Testis (tissue), 3 donors: Measurements from ENCODE around the gene POLR1A. TPM values are rescaled to one million over a fixed set of nuclear protein-coding genes. Genes with fewer than 3 reads are reported as not detected.

Experiments used
- DNase-seq: peaks from one replicate; pipeline ENCODE4 v3.0.0-alpha.2; 2019
- H3K27ac ChIP-seq, 2 donors: fragments of 200-600 bp; sonication (generic); one replicate each; pipeline ENCODE4 v1.5.1; 2019
- H3K27me3 ChIP-seq: fragments of 200-600 bp; sonication (generic); one replicate; pipeline ENCODE4 v1.5.1; 2019
- H3K36me3 ChIP-seq: fragments of 200-600 bp; sonication (generic); one replicate; pipeline ENCODE4 v1.5.1; 2017; ENCODE audit warnings: low read depth; ENCODE audit errors: missing control alignments
- H3K4me1 ChIP-seq: fragments of 200-600 bp; sonication (generic); one replicate; pipeline ENCODE4 v1.5.1; 2019
- H3K4me3 ChIP-seq, 2 donors: fragments of 200-600 bp; sonication (generic); one replicate each; pipeline ENCODE4 v1.5.1; 2017 to 2019
- H3K9me3 ChIP-seq: fragments of 200-600 bp; sonication (generic); one replicate; pipeline ENCODE4 v1.5.1; 2017
- CTCF ChIP-seq, 3 experiments: fragments of 450-650 bp in 2 of 3; fragments of 200-600 bp in 1 of 3; sonication (generic) in 1 of 3; IDR thresholded peaks; one replicate each; pipeline ENCODE4 v1.5.1; 2016 to 2019; ENCODE audit warnings: antibody characterized with exemption in 3 of 3, mild to moderate bottlenecking in 2 of 3, moderate library complexity in 1 of 3
- POLR2A ChIP-seq: fragments of 450-650 bp; IDR thresholded peaks from one replicate; pipeline ENCODE4 v1.6.1; 2017; ENCODE audit warnings: antibody characterized with exemption, mild to moderate bottlenecking, moderate library complexity
- WGBS, 2 donors: methylation state at CpG; one replicate each; pipeline ENCODE4 v1.1.5; 2018; 5-methylcytosine and 5-hydroxymethylcytosine counted together
- intact Hi-C: fragments of 100-400 bp; cut with DNase I; formaldehyde crosslinking; loops from one replicate; pipeline ENCODE4 v1.15.1; 2023; ENCODE audit warnings: low total_unique reads
- polyA plus RNA-seq: library from polyadenylated mRNA; stranded (reverse); fragments of 350-450 nt; fragmentation: Illumina TruSeq; extraction: RNeasy Lipid Tissue Mini Kit (QIAGEN cat#74804); gene quantifications from one replicate; pipeline ENCODE4 v1.2.3, GENCODE V29; 2014; ENCODE audit warnings: low read depth, low replicate concordance; ENCODE audit not compliant: insufficient read depth
- total RNA-seq, 2 donors: library from RNA; depleted of rRNA; stranded (reverse); fragments of >200 nt; gene quantifications; one replicate each; pipeline ENCODE4 v1.2.3, GENCODE V29; 2016

The POLR1A gene
- total and polyA plus RNA-seq, 3 donors from 2014 or later: 20.0 to 28.7 (median 28.1) TPM

- no peak for DNase-seq
- Histone ChIP-seq H3K4me3 (no peak overlapping the region), H3K27me3 (no peaks in the 10 kb centered on the region), H3K27ac (no peak overlapping the region), H3K4me1 (peaks cover 4% of the 10 kb centered on the region), H3K9me3 (no peaks in the 10 kb centered on the region), H3K36me3 (no peaks in the 10 kb centered on the region)
- intact Hi-C loops: no loop called here
- 67 to 85% methylated on average over 6 of the region's 6 CpGs for WGBS, 2 donors
- no peak for TF ChIP-seq CTCF (IDR thresholded peaks at IDR 0.05)
- TF ChIP-seq POLR2A: no peak
Measured at GRCh38 chr2:85987266-85988174, 118.2 kb downstream of the POLR1A start.

DNA sequence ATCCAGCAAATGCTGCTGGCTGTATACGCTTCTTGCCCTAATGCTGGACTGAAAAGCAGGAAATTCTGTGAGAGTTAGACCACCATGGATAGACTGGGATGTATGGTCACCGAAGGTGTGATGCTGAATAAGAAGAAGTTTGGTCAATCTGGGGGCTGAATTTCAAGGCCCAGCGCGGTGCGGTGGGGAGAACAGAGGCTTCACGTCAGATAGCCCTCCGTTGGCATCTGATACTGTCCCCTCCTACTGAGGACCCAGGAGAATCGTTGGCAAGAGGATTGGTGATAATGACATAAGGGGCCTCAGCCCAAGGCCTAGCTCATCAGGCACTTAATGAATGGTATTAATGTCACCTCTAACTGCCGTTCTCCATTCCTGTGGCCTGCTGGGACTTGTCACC, 119.6 kb downstream of the POLR1A start:
- 92 to 95% methylated on average over 9 of the region's 9 CpGs for WGBS, 2 donors
- H3K4me1 ChIP-seq: peaks cover 4% of the 10 kb centered on the region

DNA sequence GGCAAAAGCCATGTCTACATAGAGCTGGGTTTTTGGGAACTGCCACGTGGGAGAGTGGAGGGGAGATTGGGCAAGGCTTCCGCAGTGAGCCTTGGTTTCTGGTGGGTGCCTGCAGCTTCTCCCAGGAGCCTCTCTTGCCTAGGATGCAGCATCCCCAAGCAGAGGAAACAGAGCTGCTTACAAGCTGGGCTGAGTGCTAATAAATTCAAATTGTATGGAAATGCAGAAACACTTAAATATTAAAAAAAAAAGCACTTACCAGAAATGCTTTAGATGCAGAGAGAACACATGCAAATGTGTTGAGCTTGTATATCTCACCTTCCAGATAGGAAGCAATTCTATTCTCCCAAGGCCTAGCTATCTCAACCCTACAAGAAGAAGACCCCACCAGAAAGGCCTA, 120.9 kb downstream of the POLR1A start:
- peaks cover 4% of the 10 kb centered on the region for H3K4me1 ChIP-seq
- intact Hi-C loops: no loop called here
- DNase-seq: no peak
- no peaks in the 10 kb centered on the region for H3K9me3 ChIP-seq
- H3K36me3 ChIP-seq: no peaks in the 10 kb centered on the region
- no peaks in the 10 kb centered on the region for H3K27me3 ChIP-seq
- 75 to 85% methylated on average over 2 of the region's 2 CpGs for WGBS, 2 donors
- H3K4me3 ChIP-seq: no peak overlapping the region
- H3K27ac ChIP-seq: no peak overlapping the region
- TF ChIP-seq POLR2A (no peak), CTCF (IDR thresholded peaks at IDR 0.05) (no peak)

More for the DNA sequence above, 119.6 kb downstream of the POLR1A start:
- no peak for TF ChIP-seq CTCF (IDR thresholded peaks at IDR 0.05)
- TF ChIP-seq POLR2A: no peak
- DNase-seq: no peak
- H3K9me3 ChIP-seq: no peaks in the 10 kb centered on the region
- intact Hi-C loops: no loop called here
- no peak overlapping the region for H3K27ac ChIP-seq
- H3K27me3 ChIP-seq: no peaks in the 10 kb centered on the region
- H3K4me3 ChIP-seq: no peak overlapping the region
- H3K36me3 ChIP-seq: no peaks in the 10 kb centered on the region

GRCh38 chr2:85983766-85984165, 121.9 kb downstream of the POLR1A start:
- TF ChIP-seq POLR2A (no peak), CTCF (IDR thresholded peaks at IDR 0.05) (no peak)
- no peak for DNase-seq
- H3K36me3 ChIP-seq: no peaks in the 10 kb centered on the region
- no peak overlapping the region for H3K4me3 ChIP-seq
- no peaks in the 10 kb centered on the region for H3K9me3 ChIP-seq
- peaks cover 4% of the 10 kb centered on the region for H3K4me1 ChIP-seq
- 92 to 93% methylated on average over 6 of the region's 6 CpGs for WGBS, 2 donors
- H3K27me3 ChIP-seq: no peaks in the 10 kb centered on the region
- H3K27ac ChIP-seq: no peak overlapping the region
- intact Hi-C loops: no loop called here
